Epidermal melanocyte (primary cell): Measurements from ENCODE around the gene FAM135A.
"Not testable (repeated sequence)": the region's sequence is repeated elsewhere in the genome, so short reads cannot be mapped to it uniquely, and the experiment has no call there.

Experiments used
- DNase-seq: peaks from one replicate; pipeline ENCODE4 v3.0.0; 2011; ENCODE audit warnings: low spot score; ENCODE audit not compliant: insufficient read length

Gene FAM135A

GRCh38 chr6:70396163-70396562 is 17.1 kb upstream of the FAM135A start:
- DNase-seq, result no peak

- no peak for DNase-seq
These were observed 16.2 kb upstream of the FAM135A start for GRCh38 chr6:70396796-70397729.

- DNase-seq, result no peak
These were observed 14.3 kb upstream of the FAM135A start for GRCh38 chr6:70398783-70399728.

GRCh38 chr6:70404658-70405057 is 8.7 kb upstream of the FAM135A start:
- DNase-seq, result no peak

GRCh38 chr6:70409216-70409615 is 4.1 kb upstream of the FAM135A start:
- DNase-seq, result no peak

- DNase-seq, result no peak
These were observed 1.6 kb upstream of the FAM135A start for GRCh38 chr6:70411542-70412251.

- no peak for DNase-seq
These were observed 825 bp upstream of the FAM135A start for GRCh38 chr6:70412252-70413113.

GRCh38 chr6:70413992-70414494 is 735 bp downstream of the FAM135A start:
- DNase-seq, result no peak

- DNase-seq, result no peak
These were observed 1.5 kb downstream of the FAM135A start for GRCh38 chr6:70414813-70415212.

- no peak for DNase-seq
These were observed 1.9 kb downstream of the FAM135A start for GRCh38 chr6:70415247-70415646.

GRCh38 chr6:70415660-70416059 is 2.4 kb downstream of the FAM135A start:
- DNase-seq, result no peak

GRCh38 chr6:70421509-70421908 is 8.2 kb downstream of the FAM135A start:
- no peak for DNase-seq

- no peak for DNase-seq
These were observed 10.2 kb downstream of the FAM135A start for GRCh38 chr6:70423189-70424134.

- no peak for DNase-seq
These were observed 11.0 kb downstream of the FAM135A start for GRCh38 chr6:70424291-70424690.

- no peak for DNase-seq
These were observed 23.0 kb downstream of the FAM135A start for GRCh38 chr6:70436320-70436719.

GRCh38 chr6:70445001-70445400 is 31.7 kb downstream of the FAM135A start:
- no peak for DNase-seq

GRCh38 chr6:70447343-70448070 is 34.2 kb downstream of the FAM135A start:
- not testable (repeated sequence) for DNase-seq

- DNase-seq, result not testable (repeated sequence)
These were observed 40.6 kb downstream of the FAM135A start for GRCh38 chr6:70453899-70454298.
